ENCODE data around the gene GALNT17.

- TF ChIP-seq JUNB (IDR thresholded peaks at IDR 0.05; ENCODE audit: unreplicated experiment): no peak
- TF ChIP-seq POLR2AphosphoS5 (IDR thresholded peaks at IDR 0.05; ENCODE audit: low read depth): no peak
- TF ChIP-seq EZH2 (IDR thresholded peaks at IDR 0.05; ENCODE audit: low read depth, unreplicated experiment): no peak
- TF ChIP-seq CTCF (conservative IDR thresholded peaks at IDR 0.05; ENCODE audit: low read depth in 2 of 2): no peak
- no peak for TF ChIP-seq ZNF114 (CRISPR knock-in tag; IDR thresholded peaks at IDR 0.05)
- TF ChIP-seq REST (IDR thresholded peaks at IDR 0.05; ENCODE audit: unreplicated experiment): no peak
- no peak for TF ChIP-seq EZH2phosphoT487 (IDR thresholded peaks at IDR 0.05; ENCODE audit: unreplicated experiment)
- no peak for TF ChIP-seq STAT1 (IDR thresholded peaks at IDR 0.05; ENCODE audit: unreplicated experiment)
- TF ChIP-seq ZNF462 (CRISPR knock-in tag; IDR thresholded peaks at IDR 0.05): no peak
- no peak for TF ChIP-seq ETS1 (IDR thresholded peaks at IDR 0.05)
- no peak for TF ChIP-seq CREB1 (CRISPR knock-in tag; IDR thresholded peaks at IDR 0.05; ENCODE audit: low read depth)
Observed at GRCh38 chr7:71444130-71444529, 312.2 kb downstream of the GALNT17 start.

All from GM23338 (cell line).